Measurements from ENCODE around the gene CYGB.
"Not testable (repeated sequence)": the region's sequence is repeated elsewhere in the genome, so short reads cannot be mapped to it uniquely, and the experiment has no call there.

The CYGB gene

DNA sequence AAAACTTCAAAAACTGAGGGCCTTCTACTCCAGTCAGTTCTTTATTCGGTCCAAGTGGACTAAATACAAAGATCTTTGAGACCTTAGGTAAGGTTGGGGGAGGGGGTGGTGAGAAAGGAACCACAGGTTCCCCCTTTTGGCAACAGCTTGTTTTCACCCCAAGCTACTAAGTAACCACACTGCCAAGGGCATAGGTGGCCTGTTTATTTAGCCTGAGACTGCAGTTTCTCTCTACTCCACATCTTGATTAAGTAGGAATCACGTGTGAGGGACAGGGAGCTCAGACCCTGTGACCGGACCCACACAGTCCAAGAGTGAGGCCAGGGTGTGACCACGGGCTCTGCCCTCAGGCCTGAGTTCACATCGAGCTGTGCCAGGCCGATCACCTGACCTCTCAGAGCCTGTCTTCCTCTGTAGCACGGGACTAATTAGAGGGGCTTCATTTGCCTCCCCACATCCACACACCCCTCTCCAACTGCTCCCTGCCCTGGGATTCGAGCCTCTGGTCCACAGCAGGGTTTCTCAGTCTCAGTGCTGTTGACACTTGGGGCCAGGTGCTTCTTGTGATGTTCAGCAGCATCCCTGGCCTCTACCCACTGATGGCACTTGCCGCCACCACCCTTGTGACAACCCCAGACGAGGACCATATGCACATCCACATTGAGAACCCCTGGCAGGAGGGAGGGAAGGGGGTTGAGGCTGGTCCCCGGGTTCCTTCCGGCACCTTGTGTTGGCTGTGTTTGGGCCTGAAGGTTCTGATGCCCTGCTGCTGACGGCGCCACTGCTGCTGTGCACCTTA lies 30.3 kb upstream of the CYGB start:
- no peak for DNase-seq (ENCODE audit: low spot score)

DNA sequence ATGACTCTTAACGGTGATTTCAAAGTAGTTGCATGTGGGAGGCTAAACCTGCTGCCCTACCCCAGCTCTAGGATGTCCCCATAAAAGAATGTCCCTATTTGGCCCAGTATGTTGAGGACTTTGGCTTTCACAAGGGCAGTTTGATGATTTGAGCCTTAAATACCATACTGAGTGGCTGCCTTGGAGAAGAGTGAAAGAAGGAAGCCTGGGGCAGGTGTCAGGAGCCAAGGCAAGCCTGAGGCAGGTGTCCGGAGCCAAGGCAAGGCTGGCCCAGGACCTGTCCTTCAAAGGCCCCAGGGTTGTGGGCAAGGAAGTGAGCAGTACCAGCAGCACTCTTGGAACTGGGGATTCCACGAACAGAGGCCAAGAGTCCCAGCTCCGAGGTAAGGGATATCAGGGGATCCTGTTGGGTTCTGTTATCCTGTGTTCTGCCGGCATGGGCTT lies 29.5 kb upstream of the CYGB start:
- DNase-seq (ENCODE audit: low spot score) = no peak

- no peak for DNase-seq (ENCODE audit: low spot score)
Observed at GRCh38 chr17:76566613-76566943, 29.1 kb upstream of the CYGB start.

- no peak for DNase-seq (ENCODE audit: low spot score)
Observed at GRCh38 chr17:76565728-76566612, 28.5 kb upstream of the CYGB start.

DNA sequence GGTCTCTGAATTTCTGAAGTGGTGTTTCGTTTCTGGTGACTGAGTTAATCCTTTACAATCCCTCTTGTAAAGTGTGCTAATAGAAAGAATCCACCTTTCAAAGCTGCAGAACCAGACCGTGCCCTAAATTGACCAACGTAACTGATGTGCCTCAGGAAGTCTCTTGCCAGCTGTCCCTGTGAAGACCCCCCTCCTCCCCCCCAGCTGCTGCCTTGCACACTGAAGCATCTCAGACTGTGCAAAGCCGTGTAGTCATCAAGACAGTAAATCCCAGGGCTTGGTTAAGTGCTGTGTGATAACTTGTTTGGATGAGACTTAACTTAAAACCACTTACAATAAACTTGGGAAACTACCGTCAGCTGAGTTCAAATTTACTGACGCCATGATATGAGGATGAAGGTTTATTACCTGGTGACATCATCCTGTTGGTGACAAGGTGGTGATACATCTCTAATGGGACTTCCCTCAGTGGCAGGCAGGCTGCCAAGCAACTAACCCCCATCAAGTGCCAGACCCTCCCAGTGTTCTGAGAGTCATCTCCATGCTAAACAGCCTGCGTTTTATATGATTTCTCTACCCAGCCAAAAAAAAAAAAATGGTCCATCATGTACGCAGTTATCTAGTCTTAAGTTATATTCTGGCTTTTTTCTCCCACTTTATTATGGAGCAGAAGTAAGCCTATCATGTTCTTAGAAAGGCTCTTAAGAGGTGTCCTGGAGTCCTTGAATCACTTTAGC lies 27.6 kb upstream of the CYGB start:
- DNase-seq (ENCODE audit: low spot score) = not testable (repeated sequence)

DNA sequence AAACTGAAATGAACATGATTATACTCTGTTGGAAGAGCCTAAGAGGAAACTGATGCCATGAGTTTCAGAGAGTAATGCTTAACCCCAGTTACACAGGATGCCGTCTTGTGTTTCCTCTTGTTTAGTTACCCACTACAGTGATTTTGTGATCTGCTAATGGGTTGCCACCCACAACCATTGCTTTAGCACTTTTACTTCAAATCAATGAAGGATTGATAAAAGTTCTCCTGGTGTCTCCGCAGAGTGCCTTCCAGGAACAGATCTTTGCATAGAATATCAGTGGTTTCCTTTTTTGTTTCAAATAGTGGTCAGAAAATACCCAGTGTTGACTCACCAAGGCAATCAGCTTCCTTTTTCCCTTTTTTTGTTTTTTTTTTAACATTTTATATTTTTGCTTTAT lies 25.9 kb upstream of the CYGB start:
- not testable (repeated sequence) for DNase-seq (ENCODE audit: low spot score)

GRCh38 chr17:76562734-76563148 lies 25.2 kb upstream of the CYGB start:
- DNase-seq (ENCODE audit: low spot score) = no peak

DNA sequence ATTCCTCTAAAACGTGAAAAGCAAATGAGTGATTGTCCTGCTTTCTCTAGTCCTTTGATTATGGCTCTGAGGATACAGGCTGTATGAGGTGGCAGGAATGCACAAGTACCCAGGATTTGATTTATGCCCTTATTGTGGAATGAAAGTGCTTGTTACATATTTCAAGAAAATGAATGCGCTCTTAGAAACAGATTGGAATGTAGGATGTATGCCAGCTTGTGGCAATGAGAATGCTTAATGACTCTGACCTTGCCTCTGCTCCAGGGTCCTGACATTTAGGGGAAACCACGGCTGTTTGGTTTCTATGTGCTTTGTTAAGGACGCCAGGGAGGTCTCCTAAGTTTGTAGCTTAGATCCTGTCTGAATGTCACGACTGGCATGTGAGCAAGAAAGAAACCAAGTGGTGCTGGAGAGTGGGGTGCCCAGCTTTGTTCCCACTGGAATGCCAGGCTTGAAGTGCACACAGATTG lies 24.3 kb upstream of the CYGB start:
- no peak for DNase-seq (ENCODE audit: low spot score)

- DNase-seq (ENCODE audit: low spot score) = peak; percentile 31
Observed at GRCh38 chr17:76561332-76561731, 23.8 kb upstream of the CYGB start.

DNA sequence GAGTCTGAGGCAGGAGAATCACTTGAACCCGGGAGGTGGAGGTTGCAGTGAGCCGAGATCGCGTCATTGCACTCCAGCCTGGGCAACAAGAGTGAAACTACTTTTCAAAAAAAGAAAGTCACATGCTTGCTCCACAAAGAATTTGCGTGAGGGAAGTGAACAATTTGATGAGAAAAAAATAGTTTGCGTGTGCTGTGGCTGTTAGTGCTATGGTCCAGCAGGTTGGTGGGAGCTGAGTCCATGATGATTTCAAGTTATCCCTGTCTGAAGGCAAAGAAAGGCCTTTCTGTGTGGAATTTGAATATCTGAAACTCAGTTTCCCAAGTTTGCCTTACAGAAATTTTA lies 23.3 kb upstream of the CYGB start:
- no peak for DNase-seq (ENCODE audit: low spot score)

DNA sequence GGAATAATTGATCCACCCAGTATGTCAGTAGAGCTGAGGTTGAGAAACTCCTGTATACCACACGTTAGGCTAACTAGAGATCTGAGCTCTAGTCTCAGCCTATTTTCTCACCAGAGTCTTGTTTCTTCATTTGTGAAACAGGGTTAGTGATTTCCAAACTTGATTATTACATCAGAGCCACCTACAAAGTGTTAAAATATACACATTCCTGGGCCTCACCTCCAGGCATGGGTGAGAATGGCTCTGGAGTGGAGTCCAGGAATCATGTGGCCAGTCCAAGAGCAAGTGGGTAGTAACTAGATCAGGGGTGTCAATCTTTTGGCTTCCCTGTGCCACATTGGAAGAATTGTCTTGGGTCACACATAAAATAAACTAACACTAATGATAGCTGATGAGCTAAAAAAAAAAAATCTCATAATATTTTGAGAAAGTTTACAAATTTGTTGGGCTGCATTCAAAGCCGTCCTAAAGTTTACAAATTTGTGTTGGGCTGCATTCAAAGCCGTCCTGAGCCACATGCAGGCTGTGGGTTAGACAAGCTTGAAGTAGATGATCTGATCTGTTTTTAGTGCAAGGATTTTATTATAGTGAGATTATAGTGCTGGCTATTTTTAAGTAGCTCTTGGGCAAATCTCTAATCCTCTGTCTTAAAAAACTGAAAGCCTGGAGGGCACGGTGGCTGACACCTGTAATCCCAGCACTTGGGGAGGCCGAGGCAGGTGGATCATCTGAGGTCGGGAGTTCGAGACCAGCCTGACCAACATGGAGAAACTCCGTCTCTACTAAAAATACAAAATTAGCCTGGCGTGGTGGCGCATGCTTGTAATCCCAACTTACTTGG lies 22.7 kb upstream of the CYGB start:
- no peak for DNase-seq (ENCODE audit: low spot score)

DNA sequence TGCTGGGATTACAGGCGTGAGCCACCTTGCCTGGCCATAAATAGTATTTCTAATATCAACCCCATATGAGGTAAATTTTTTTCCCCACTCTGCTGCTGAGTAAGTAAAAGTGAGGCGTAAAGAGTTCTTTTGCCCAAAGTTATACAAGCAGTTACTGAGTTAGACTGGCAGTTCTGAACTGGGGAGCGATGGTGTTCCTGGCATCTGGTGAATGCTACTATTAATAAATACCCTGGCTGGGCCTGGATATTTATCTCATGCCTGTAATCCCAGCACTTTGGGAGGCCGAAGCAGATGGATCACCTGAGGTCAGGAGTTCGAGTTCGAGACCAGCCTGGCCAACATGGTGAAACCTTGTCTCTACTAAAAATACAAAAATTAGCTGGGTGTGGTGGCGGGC lies 22.0 kb upstream of the CYGB start:
- DNase-seq (ENCODE audit: low spot score) = not testable (repeated sequence)

DNA sequence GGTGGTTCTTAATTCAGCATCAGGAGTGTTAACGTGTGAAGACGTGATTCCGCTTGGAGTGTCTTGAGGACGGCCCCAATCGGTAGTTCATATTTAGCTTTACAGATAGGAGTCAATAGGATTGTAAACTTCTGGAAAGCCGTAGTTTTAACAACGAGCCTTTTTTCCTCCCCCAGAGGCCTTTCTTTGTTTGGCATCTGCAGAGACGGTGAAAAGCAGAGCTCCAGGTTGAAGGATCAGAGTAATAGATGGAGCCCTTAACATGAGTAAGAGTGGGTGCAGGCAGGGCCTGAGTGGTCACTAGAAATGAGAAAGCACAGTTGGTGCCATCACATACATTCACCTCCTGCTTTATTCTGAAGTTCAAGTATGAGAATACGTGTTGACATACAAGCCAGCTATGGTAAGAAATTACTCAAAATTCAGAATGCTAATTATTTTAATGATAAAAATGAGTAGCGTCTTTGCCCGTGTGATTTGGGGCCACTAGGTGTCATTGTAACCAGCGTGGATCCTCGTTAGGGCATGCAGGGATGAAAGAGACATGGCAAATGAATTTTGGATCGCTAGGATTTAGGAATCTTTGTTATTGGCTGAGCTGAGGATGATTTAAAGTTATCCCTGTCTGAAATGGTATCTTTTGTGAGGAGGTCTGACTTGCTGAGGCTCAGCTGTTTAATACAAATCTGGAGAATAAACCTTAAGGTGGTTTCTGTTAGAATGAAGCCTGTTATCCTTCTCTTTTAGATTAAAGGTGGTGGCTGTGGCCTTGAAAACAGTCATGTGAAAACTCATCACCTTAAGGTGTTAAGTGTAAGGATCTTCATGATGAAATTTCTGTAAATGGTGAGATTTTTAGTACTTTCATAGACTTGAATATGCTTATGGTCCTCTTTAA lies 20.9 kb upstream of the CYGB start:
- DNase-seq (ENCODE audit: low spot score) = peak; percentile 22

- peak; percentile 94 for DNase-seq (ENCODE audit: low spot score)
Observed at GRCh38 chr17:76557368-76558197, 20.1 kb upstream of the CYGB start.

- no peak for DNase-seq (ENCODE audit: low spot score)
Observed at GRCh38 chr17:76556765-76557367, 19.4 kb upstream of the CYGB start.

GRCh38 chr17:76554131-76554530 lies 16.6 kb upstream of the CYGB start:
- DNase-seq (ENCODE audit: low spot score) = no peak

GRCh38 chr17:76553178-76553908 lies 15.8 kb upstream of the CYGB start:
- DNase-seq (ENCODE audit: low spot score) = no peak

DNA sequence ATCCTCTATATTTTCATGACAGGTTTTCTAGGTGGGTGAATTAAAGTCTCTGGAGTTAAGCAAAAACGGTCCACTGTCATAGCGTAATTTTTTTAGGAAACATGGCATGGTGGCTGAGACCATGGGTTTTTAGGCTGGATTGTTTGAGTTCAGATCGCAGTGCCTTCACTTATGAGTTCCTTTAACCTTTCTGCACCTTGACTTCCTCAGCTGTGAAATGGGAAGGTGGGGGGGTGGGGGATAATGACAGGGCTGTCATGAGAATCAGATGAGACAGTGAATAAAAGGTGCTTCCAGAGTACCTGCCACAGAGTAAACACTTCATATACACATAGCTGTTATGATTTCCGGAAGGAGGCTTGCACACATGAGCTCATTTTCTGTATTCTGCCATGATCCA lies 14.2 kb upstream of the CYGB start:
- DNase-seq (ENCODE audit: low spot score) = no peak
